A673 (cell line): Measurements from ENCODE around the gene SYNPO.

Source experiments
- EZH2 ChIP-seq: fragments of 200-600 bp; sonication (generic); IDR thresholded peaks from 2 replicates; pipeline ENCODE4 v1.6.1; 2017; ENCODE audit warnings: borderline replicate concordance, low read depth, mild to moderate bottlenecking, mixed read lengths, antibody characterized with exemption, low read length; ENCODE audit not compliant: poor library complexity, severe bottlenecking
- TF ChIP-seq, protein P1 (sequence below): fragments of 300-800, 200-600 bp; sonication (generic); conservative IDR thresholded peaks from 2 replicates; pipeline ENCODE4 v1.5.1; 2017; ENCODE audit warnings: low read depth, mild to moderate bottlenecking, antibody characterized with exemption, low read length, moderate library complexity, mixed read lengths

DNA sequence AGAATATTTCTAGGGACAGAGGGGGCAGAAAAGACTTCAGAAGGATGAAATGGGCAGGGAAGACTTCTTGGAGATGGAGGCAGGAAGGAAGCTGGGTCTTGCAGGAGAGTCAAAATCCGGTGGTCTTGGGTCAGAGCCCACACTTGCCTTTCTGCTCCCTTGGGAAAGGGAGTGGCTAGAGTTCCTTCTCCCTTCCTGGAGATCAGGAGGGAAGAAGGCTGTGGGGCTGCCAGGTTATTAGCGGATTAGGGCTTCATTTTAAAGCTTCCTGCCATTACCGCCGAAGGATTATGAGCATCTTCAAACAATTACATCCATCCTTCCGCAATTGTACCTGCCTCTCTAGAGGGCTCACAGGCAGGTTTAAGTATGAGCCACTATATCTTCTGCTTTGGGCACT is 19.2 kb upstream of the SYNPO start:
- no peak for TF ChIP-seq EZH2
- TF ChIP-seq, protein P1, sequence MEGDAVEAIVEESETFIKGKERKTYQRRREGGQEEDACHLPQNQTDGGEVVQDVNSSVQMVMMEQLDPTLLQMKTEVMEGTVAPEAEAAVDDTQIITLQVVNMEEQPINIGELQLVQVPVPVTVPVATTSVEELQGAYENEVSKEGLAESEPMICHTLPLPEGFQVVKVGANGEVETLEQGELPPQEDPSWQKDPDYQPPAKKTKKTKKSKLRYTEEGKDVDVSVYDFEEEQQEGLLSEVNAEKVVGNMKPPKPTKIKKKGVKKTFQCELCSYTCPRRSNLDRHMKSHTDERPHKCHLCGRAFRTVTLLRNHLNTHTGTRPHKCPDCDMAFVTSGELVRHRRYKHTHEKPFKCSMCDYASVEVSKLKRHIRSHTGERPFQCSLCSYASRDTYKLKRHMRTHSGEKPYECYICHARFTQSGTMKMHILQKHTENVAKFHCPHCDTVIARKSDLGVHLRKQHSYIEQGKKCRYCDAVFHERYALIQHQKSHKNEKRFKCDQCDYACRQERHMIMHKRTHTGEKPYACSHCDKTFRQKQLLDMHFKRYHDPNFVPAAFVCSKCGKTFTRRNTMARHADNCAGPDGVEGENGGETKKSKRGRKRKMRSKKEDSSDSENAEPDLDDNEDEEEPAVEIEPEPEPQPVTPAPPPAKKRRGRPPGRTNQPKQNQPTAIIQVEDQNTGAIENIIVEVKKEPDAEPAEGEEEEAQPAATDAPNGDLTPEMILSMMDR = no peak
